COR-L47 (cell line): ENCODE results near the gene GLRX.

Experiments used
- DNase-seq: peaks from one replicate; lab custom pipeline; 2025; lab: John Stamatoyannopoulos, UW

Gene GLRX

GRCh38 chr5:95780597-95780996 lies 41.9 kb downstream of the GLRX start:
- no peak for DNase-seq

DNA sequence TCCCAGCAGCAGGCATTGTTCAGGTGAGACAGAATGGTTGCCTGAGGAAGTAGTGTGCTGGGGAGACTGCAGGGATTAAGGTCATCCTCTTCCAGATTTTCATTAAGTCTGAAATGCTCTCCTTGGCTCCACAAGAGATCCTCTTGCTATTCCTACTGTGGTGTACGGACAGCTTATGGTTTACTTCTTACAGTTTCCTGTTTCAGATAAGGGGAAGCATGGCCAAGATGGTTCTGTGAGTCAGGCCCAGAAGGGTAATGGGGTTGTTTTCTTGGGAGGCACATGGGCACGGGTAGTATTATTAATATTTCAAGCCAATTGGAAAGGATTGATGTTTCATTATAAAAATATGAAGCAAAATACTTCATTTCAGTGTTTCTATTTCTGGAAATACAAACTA lies 42.9 kb downstream of the GLRX start:
- no peak for DNase-seq

GRCh38 chr5:95778713-95779436 lies 43.7 kb downstream of the GLRX start:
- DNase-seq: no peak

DNA sequence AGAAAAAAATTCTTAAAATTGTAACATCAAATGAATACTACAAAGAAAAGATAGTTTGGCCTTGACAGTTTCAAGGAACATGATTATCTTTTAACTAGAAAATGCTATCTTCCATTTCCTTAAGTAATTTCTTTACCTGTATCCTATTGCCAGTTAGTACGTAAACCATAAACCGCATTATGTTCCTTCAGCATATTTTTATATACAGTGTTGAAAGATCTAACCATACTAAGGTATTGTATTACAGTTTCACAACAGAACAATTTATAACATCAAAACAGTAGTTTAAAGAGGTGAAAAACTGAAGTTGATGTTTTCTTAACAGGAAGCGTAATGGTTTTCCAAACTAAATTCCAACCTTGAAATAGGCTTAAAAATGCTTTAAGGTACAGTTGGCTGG lies 45.1 kb downstream of the GLRX start:
- DNase-seq: no peak

- DNase-seq: no peak
Measured at GRCh38 chr5:95773335-95774059, 49.0 kb downstream of the GLRX start.

DNA sequence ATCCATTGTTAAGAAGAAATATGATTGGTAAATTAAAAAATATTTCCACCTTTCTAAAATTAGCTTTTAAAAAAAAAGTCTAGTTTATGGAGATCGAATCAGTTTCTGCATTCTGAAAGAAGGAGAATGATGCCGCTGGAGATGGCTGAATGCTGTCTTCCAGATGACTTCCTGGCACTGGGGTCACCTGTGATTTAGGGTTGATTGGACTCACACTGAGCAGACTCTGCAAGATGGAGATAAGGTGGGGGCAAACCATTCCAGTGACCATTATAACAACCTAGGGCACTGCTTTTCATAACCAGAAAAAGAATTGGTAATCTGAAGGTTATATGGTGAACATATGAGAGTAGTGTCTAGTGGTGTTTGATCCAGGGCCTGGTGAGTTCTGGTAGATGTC lies 50.6 kb downstream of the GLRX start:
- no peak for DNase-seq

- DNase-seq: no peak
Measured at GRCh38 chr5:95770830-95771708, 51.5 kb downstream of the GLRX start.

- no peak for DNase-seq
Measured at GRCh38 chr5:95768731-95769130, 53.8 kb downstream of the GLRX start.

DNA sequence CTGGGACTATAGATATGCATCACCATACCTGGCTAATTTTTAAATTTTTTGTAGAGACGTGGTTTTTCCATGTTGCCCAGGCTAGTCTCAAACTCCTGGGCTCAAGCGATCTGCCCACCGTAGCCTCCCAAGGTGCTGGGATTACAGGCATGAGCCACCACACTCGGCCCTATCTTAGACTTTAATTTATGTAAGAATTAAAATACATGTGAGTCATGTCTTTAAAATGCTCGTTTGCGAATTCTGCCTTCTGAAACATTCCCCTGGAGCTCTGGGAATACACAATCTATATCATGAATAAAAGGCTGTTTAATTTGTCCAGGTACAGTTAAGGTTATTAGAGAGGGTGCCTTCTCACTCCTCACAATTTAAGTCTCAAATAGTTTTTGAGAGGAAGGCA lies 58.6 kb downstream of the GLRX start:
- no peak for DNase-seq
